Endothelial cell of umbilical vein (primary cell): Measurements from ENCODE around the gene CROCC2. TPM values are rescaled to one million over a fixed set of nuclear protein-coding genes. Genes with fewer than 3 reads are reported as not detected.

Experiments used
- BruUV-seq: library from RNA; stranded (reverse); fragments of 400-500 nt; replicated peaks from 2 replicates; lab custom pipeline; 2021; lab: Mats Ljungman, UMichigan
- CTCF ChIA-PET: fragments of 300-600, 350-600 bp; sonication (Branson Sonifier 250); formaldehyde crosslinking; loops from one replicate; lab custom pipeline; 2021; ENCODE audit warnings: antibody characterized with exemption, inconsistent platforms; lab: Charles Lee
- POLR2A ChIA-PET: fragments of 300-600, 350-600 bp; sonication (Branson Sonifier 250); formaldehyde crosslinking; loops from one replicate; lab custom pipeline; 2021; ENCODE audit warnings: antibody characterized with exemption, inconsistent platforms; lab: Charles Lee
- DNase-seq: peaks from one replicate; pipeline ENCODE4 v3.0.0-alpha.2; 2011; ENCODE audit warnings: low read depth, low spot score
- FAIRE-seq: peaks from 2 replicates; lab custom pipeline; 2011; peaks lifted over from hg19 to GRCh38; lab: Jason Lieb, UNC
- H2AFZ ChIP-seq: 2 replicates; pipeline ENCODE4 v1.6.0; 2012; ENCODE audit warnings: low read depth, low read length, control low read depth, inconsistent platforms
- H3K27ac ChIP-seq: 2 replicates; pipeline ENCODE4 v1.5.1; 2011; ENCODE audit warnings: low read depth, mild to moderate bottlenecking, control low read depth, low read length, moderate library complexity; ENCODE audit not compliant: insufficient read depth
- H3K27me3 ChIP-seq, 2 experiments: 2 replicates each; pipeline versions ENCODE4 v1.6.0 to v1.6.1; 2011; ENCODE audit warnings: low read length in 2 of 2, mixed read lengths in 1 of 2; ENCODE audit not compliant: control insufficient read depth in 2 of 2, insufficient read depth in 2 of 2
- H3K36me3 ChIP-seq, 2 experiments: 2 replicates in 1 of 2; 3 replicates in 1 of 2; pipeline ENCODE4 v1.5.1; 2011; ENCODE audit warnings: low read length in 2 of 2, mild to moderate bottlenecking in 1 of 2, moderate library complexity in 1 of 2; ENCODE audit not compliant: control insufficient read depth in 2 of 2, insufficient read depth in 2 of 2; ENCODE audit errors: extremely low read depth in 1 of 2
- H3K4me1 ChIP-seq: 3 replicates; pipeline ENCODE4 v1.5.1; 2011; ENCODE audit warnings: mild to moderate bottlenecking, low read length; ENCODE audit not compliant: control insufficient read depth, insufficient read depth; ENCODE audit errors: extremely low read depth
- H3K4me2 ChIP-seq: 2 replicates; pipeline ENCODE4 v1.6.1; 2011; ENCODE audit warnings: low read length, control low read depth, mixed read lengths; ENCODE audit not compliant: insufficient read depth
- H3K4me3 ChIP-seq, 3 experiments: fragments of 200-600 bp in 1 of 3; sonication (generic), shearing (Covaris generic) in 1 of 3; replicated peaks in 1 of 3; 2 replicates each; pipeline ENCODE4 v1.5.1; 2011 to 2016; ENCODE audit warnings: control low read depth in 3 of 3, low read length in 3 of 3, mild to moderate bottlenecking in 2 of 3, inconsistent platforms in 1 of 3, low read depth in 1 of 3, moderate library complexity in 1 of 3; ENCODE audit not compliant: insufficient read depth in 1 of 3
- H3K79me2 ChIP-seq: 2 replicates; pipeline ENCODE4 v1.6.0; 2012; ENCODE audit warnings: low read length, inconsistent platforms; ENCODE audit not compliant: control insufficient read depth, insufficient read depth
- H3K9ac ChIP-seq: replicated peaks from 2 replicates; pipeline ENCODE3; 2011; ENCODE audit warnings: low read length, control low read depth; ENCODE audit not compliant: insufficient read depth; ENCODE audit errors: extremely low read depth
- H3K9me1 ChIP-seq: replicated peaks from 3 replicates; pipeline ENCODE4 v1.6.0; 2011; ENCODE audit warnings: mild to moderate bottlenecking, low read length; ENCODE audit not compliant: control insufficient read depth, insufficient read depth; ENCODE audit errors: extremely low read depth
- H3K9me3 ChIP-seq: replicated peaks from 2 replicates; pipeline ENCODE4 v1.5.1; 2012; ENCODE audit warnings: low read length, inconsistent platforms; ENCODE audit not compliant: control insufficient read depth, insufficient read depth
- H4K20me1 ChIP-seq: replicated peaks from 2 replicates; pipeline ENCODE3; 2011; ENCODE audit warnings: mild to moderate bottlenecking, low read length; ENCODE audit not compliant: control insufficient read depth, insufficient read depth; ENCODE audit errors: extremely low read depth
- CTCF ChIP-seq, 2 donors: IDR thresholded peaks; 1 replicate in 1 of 2; 2 replicates in 1 of 2; pipeline ENCODE4 v1.5.1; 2011; ENCODE audit warnings: low read length in 2 of 2, mild to moderate bottlenecking in 2 of 2, moderate library complexity in 2 of 2, control low read depth in 1 of 2, inconsistent platforms in 1 of 2, low read depth in 1 of 2; ENCODE audit not compliant: insufficient read depth in 1 of 2; ENCODE audit errors: extremely low read depth in 1 of 2
- EZH2 ChIP-seq: IDR thresholded peaks from 2 replicates; pipeline ENCODE4 v1.6.1; 2012; ENCODE audit warnings: borderline replicate concordance, low read depth, mild to moderate bottlenecking, moderate library complexity, low read length, inconsistent platforms; ENCODE audit not compliant: severe bottlenecking
- FOS ChIP-seq: IDR thresholded peaks from 2 replicates; pipeline ENCODE4 v1.6.1; 2011; ENCODE audit warnings: mild to moderate bottlenecking, low read length, moderate library complexity, borderline replicate concordance; ENCODE audit not compliant: insufficient read depth
- GATA2 ChIP-seq: IDR thresholded peaks from 2 replicates; pipeline ENCODE4 v1.7.0; 2011; ENCODE audit warnings: low read depth, mild to moderate bottlenecking, moderate library complexity, mixed read lengths, low read length; ENCODE audit not compliant: insufficient read length, insufficient read depth
- JUN ChIP-seq: IDR thresholded peaks from 2 replicates; pipeline ENCODE4 v1.6.1; 2011; ENCODE audit warnings: borderline replicate concordance, low read depth; ENCODE audit not compliant: insufficient read length, insufficient read depth
- MAX ChIP-seq: IDR thresholded peaks from 2 replicates; pipeline ENCODE4 v1.6.1; 2011; ENCODE audit not compliant: insufficient read depth, insufficient read length
- MYC ChIP-seq: IDR thresholded peaks from one replicate; pipeline ENCODE4 v1.6.1; 2011; ENCODE audit warnings: mild to moderate bottlenecking, low read depth, low read length
- POLR2A ChIP-seq: IDR thresholded peaks from 2 replicates; pipeline ENCODE4 v1.6.1; 2012; ENCODE audit warnings: low read depth, mild to moderate bottlenecking, control low read depth, low read length
- POLR2AphosphoS5 ChIP-seq: IDR thresholded peaks from 2 replicates; pipeline ENCODE4 v1.6.1; 2012; ENCODE audit warnings: low read depth, mild to moderate bottlenecking, control low read depth, low read length, moderate library complexity; ENCODE audit not compliant: insufficient read depth
- dilution Hi-C: fragments of 300-500 bp; cut with MboI; formaldehyde crosslinking; loops from one replicate; pipeline ENCODE4 v1.15.0; 2019; ENCODE audit warnings: low sequenced_read_pairs; ENCODE audit not compliant: extremely low pct_ligation_motif_present
- intact Hi-C: fragments of 100-400 bp; cut with micrococcal nuclease; formaldehyde crosslinking; loops from one replicate; pipeline ENCODE4 v1.10.0; 2022
- polyA plus RNA-seq, 4 experiments: library from polyadenylated mRNA; depleted of rRNA in 3 of 4; stranded (reverse) in 3 of 4; unstranded in 1 of 4; fragments of >200 nt; gene quantifications; 2 replicates each; pipeline versions ENCODE4 v1.2.1 to v1.2.3, GENCODE V29; 2011 to 2012; ENCODE audit warnings: missing spikeins in 1 of 4
- total RNA-seq: library from RNA; stranded (reverse); gene quantifications from 2 replicates; pipeline ENCODE4 v1.2.3, GENCODE V29; 2021

CROCC2 gene
- total and polyA plus RNA-seq, 2 donors (not counting 3 experiments of a cell fraction or from before 2014, with no cell fraction given), result not detected

- H3K9ac ChIP-seq, result no peak overlapping the region
- no peak overlapping the region for H3K27ac ChIP-seq
- no peaks in the 10 kb centered on the region for H4K20me1 ChIP-seq
- no peak for DNase-seq
- intact Hi-C loops, result no loop called here
- no peaks in the 10 kb centered on the region for H3K9me3 ChIP-seq
- CTCF ChIA-PET, result no interaction called here
- no peaks in the 10 kb centered on the region for H3K4me1 ChIP-seq
- H3K36me3 ChIP-seq, result no peaks in the 10 kb centered on the region
- H3K4me2 ChIP-seq, result no peak overlapping the region
- H3K79me2 ChIP-seq, result no peaks in the 10 kb centered on the region
- H2AFZ ChIP-seq, result no peak overlapping the region
- dilution Hi-C loops, result no loop called here
- no TSS peak for BruUV-seq
- TF ChIP-seq POLR2AphosphoS5 (no peak), MYC (no peak), POLR2A (no peak), GATA2 (no peak), MAX (no peak), EZH2 (no peak), FOS (no peak), CTCF (IDR thresholded peaks at IDR 0.05; ENCODE audit: extremely low read depth in 1 of 2, insufficient read depth in 1 of 2, low read depth in 1 of 2, low read length in 2 of 2) (no peak), JUN (no peak)
- H3K4me3 ChIP-seq, result no peak overlapping the region
- POLR2A ChIA-PET, result no interaction called here
- FAIRE-seq, result no peak
- H3K9me1 ChIP-seq, result no peaks in the 10 kb centered on the region
- peaks cover 0 to under 1% of the 10 kb centered on the region in 2 experiments for H3K27me3 ChIP-seq
Observed at GRCh38 chr2:240888130-240888889, 17.8 kb upstream of the CROCC2 start.
